Measurements from ENCODE around the gene MTA2. TPM values are rescaled to one million over a fixed set of nuclear protein-coding genes. Genes with fewer than 3 reads are reported as not detected.

Gene MTA2
- polyA plus RNA-seq, 1 donor from 2014 or later = 130 TPM

DNA sequence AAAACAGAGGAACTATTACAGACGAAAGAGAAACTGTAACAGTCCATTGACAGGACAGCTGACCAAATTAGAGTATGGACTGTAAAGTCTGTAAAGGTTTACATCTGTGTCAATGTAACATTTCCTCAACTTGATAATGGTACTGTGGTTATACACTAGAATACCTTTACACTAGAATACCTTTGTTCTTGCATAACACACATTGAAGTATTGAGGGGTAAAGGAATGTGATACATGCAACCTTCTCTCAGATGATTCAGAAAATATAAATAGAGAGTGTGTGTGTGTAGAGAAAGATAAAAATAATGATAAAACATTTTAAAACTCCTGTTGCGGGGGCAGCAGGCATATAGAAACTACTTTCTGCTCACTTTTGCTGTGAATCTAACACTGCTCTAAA, 22.4 kb downstream of the MTA2 start:
- H3K4me3 ChIP-seq (ENCODE audit: low read length) = no peak overlapping the region
- no peaks in the 10 kb centered on the region for H3K9me2 ChIP-seq (ENCODE audit: insufficient read depth, low read length)
- no peaks in the 10 kb centered on the region for H3K27me3 ChIP-seq (ENCODE audit: insufficient read depth, low read depth, low read length)
- no peaks in the 10 kb centered on the region for H3F3A ChIP-seq (ENCODE audit: insufficient read depth, low read length, poor library complexity, severe bottlenecking)
- no peaks in the 10 kb centered on the region for H3K79me2 ChIP-seq (replicated peaks; ENCODE audit: insufficient read depth, low read length)
- no peak overlapping the region for H3K4me2 ChIP-seq (ENCODE audit: low read length)
- H3K36me3 ChIP-seq (ENCODE audit: insufficient read depth, low read length) = no peaks in the 10 kb centered on the region
- H3K9ac ChIP-seq (ENCODE audit: low read length) = no peak overlapping the region
- TF ChIP-seq EZH2 (IDR thresholded peaks at IDR 0.05; ENCODE audit: borderline replicate concordance, insufficient read depth, low read length, poor library complexity, severe bottlenecking) (no peak), POLR2AphosphoS5 (IDR thresholded peaks at IDR 0.05) (no peak), SMC3 (conservative IDR thresholded peaks at IDR 0.05; ENCODE audit: poor library complexity) (no peak), RAD21 (conservative IDR thresholded peaks at IDR 0.05) (no peak), TAF1 (IDR thresholded peaks at IDR 0.05; ENCODE audit: low read depth) (no peak), MXI1 (conservative IDR thresholded peaks at IDR 0.05; ENCODE audit: poor library complexity, severe bottlenecking) (no peak), EP300 (conservative IDR thresholded peaks at IDR 0.05; ENCODE audit: poor library complexity, severe bottlenecking) (no peak)
- TF ChIP-seq, protein P1, sequence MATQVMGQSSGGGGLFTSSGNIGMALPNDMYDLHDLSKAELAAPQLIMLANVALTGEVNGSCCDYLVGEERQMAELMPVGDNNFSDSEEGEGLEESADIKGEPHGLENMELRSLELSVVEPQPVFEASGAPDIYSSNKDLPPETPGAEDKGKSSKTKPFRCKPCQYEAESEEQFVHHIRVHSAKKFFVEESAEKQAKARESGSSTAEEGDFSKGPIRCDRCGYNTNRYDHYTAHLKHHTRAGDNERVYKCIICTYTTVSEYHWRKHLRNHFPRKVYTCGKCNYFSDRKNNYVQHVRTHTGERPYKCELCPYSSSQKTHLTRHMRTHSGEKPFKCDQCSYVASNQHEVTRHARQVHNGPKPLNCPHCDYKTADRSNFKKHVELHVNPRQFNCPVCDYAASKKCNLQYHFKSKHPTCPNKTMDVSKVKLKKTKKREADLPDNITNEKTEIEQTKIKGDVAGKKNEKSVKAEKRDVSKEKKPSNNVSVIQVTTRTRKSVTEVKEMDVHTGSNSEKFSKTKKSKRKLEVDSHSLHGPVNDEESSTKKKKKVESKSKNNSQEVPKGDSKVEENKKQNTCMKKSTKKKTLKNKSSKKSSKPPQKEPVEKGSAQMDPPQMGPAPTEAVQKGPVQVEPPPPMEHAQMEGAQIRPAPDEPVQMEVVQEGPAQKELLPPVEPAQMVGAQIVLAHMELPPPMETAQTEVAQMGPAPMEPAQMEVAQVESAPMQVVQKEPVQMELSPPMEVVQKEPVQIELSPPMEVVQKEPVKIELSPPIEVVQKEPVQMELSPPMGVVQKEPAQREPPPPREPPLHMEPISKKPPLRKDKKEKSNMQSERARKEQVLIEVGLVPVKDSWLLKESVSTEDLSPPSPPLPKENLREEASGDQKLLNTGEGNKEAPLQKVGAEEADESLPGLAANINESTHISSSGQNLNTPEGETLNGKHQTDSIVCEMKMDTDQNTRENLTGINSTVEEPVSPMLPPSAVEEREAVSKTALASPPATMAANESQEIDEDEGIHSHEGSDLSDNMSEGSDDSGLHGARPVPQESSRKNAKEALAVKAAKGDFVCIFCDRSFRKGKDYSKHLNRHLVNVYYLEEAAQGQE (IDR thresholded peaks at IDR 0.05; ENCODE audit: borderline replicate concordance) = no peak
- TF ChIP-seq, protein P2, sequence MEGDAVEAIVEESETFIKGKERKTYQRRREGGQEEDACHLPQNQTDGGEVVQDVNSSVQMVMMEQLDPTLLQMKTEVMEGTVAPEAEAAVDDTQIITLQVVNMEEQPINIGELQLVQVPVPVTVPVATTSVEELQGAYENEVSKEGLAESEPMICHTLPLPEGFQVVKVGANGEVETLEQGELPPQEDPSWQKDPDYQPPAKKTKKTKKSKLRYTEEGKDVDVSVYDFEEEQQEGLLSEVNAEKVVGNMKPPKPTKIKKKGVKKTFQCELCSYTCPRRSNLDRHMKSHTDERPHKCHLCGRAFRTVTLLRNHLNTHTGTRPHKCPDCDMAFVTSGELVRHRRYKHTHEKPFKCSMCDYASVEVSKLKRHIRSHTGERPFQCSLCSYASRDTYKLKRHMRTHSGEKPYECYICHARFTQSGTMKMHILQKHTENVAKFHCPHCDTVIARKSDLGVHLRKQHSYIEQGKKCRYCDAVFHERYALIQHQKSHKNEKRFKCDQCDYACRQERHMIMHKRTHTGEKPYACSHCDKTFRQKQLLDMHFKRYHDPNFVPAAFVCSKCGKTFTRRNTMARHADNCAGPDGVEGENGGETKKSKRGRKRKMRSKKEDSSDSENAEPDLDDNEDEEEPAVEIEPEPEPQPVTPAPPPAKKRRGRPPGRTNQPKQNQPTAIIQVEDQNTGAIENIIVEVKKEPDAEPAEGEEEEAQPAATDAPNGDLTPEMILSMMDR (IDR thresholded peaks at IDR 0.05; ENCODE audit: poor library complexity, severe bottlenecking) = no peak
- H2AFZ ChIP-seq (ENCODE audit: low read depth, low read length) = no peak overlapping the region
- H3K27ac ChIP-seq (ENCODE audit: low read length) = no peak overlapping the region
- no peaks in the 10 kb centered on the region for H4K20me1 ChIP-seq (ENCODE audit: insufficient read depth)
- H3K9me3 ChIP-seq (ENCODE audit: low read length) = no peaks in the 10 kb centered on the region

DNA sequence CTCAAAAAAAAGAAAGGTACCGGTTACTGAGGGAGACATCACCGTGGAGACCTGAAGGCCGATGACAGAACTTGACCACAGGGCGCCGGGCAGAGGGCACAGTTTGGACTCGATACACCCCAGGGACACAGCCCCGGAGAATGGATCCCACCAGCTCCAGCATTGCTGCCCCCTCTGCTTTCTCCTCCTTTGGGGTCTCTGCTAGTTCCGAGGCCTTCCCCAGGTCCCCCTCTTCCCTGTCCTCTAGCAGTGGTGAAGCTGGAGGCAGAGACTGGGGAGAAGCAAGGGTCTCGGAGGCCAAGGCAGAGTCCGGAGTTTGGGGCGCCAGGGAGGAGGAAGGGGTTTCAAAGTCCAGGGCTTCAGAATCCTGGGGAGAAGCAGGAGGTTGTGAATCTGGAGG, 23.1 kb downstream of the MTA2 start:
- no peak overlapping the region for H3K4me3 ChIP-seq (ENCODE audit: low read length)
- no peaks in the 10 kb centered on the region for H3K27me3 ChIP-seq (ENCODE audit: insufficient read depth, low read depth, low read length)
- peaks cover under 1% of the 10 kb centered on the region for H3K79me2 ChIP-seq (replicated peaks; ENCODE audit: insufficient read depth, low read length)
- TF ChIP-seq EZH2 (IDR thresholded peaks at IDR 0.05; ENCODE audit: borderline replicate concordance, insufficient read depth, low read length, poor library complexity, severe bottlenecking) = no peak
- TF ChIP-seq TAF1 (IDR thresholded peaks at IDR 0.05; ENCODE audit: low read depth) = no peak
- TF ChIP-seq MXI1 (conservative IDR thresholded peaks at IDR 0.05; ENCODE audit: poor library complexity, severe bottlenecking) = no peak
- TF ChIP-seq, protein P2 (IDR thresholded peaks at IDR 0.05; ENCODE audit: poor library complexity, severe bottlenecking) = no peak
- TF ChIP-seq RAD21 (conservative IDR thresholded peaks at IDR 0.05) = no peak
- TF ChIP-seq POLR2AphosphoS5 (IDR thresholded peaks at IDR 0.05) = no peak
- TF ChIP-seq EP300 (conservative IDR thresholded peaks at IDR 0.05; ENCODE audit: poor library complexity, severe bottlenecking) = no peak
- TF ChIP-seq SMC3 (conservative IDR thresholded peaks at IDR 0.05; ENCODE audit: poor library complexity) = no peak
- TF ChIP-seq, protein P1 (IDR thresholded peaks at IDR 0.05; ENCODE audit: borderline replicate concordance) = no peak
- H3K36me3 ChIP-seq (ENCODE audit: insufficient read depth, low read length) = no peaks in the 10 kb centered on the region
- no peaks in the 10 kb centered on the region for H3K9me3 ChIP-seq (ENCODE audit: low read length)
- no peaks in the 10 kb centered on the region for H3F3A ChIP-seq (ENCODE audit: insufficient read depth, low read length, poor library complexity, severe bottlenecking)
- H3K4me2 ChIP-seq (ENCODE audit: low read length) = no peak overlapping the region
- no peaks in the 10 kb centered on the region for H4K20me1 ChIP-seq (ENCODE audit: insufficient read depth)
- no peak overlapping the region for H3K9ac ChIP-seq (ENCODE audit: low read length)
- H3K9me2 ChIP-seq (ENCODE audit: insufficient read depth, low read length) = no peaks in the 10 kb centered on the region
- no peak overlapping the region for H2AFZ ChIP-seq (ENCODE audit: low read depth, low read length)
- H3K27ac ChIP-seq (ENCODE audit: low read length) = no peak overlapping the region
